HCT116 (cell line): ENCODE data around the gene PALMD. TPM values are rescaled to one million over a fixed set of nuclear protein-coding genes. Genes with fewer than 3 reads are reported as not detected.

Source experiments
- ATAC-seq: fragments of 200-7000 bp; cut with Tn5 transposase; 2 replicates; pipeline ENCODE4 v1.9.1; 2020; ENCODE audit warnings: mild to moderate bottlenecking, moderate library complexity
- BruUV-seq: library from RNA; stranded (reverse); fragments of 400-500 nt; replicated peaks from 2 replicates; lab custom pipeline; 2021; lab: Mats Ljungman, UMichigan
- CTCF ChIA-PET: fragments of 300-600 bp; sonication (Branson Sonifier 250); formaldehyde crosslinking; loops from one replicate; lab custom pipeline; 2021; ENCODE audit warnings: antibody characterized with exemption; lab: Charles Lee
- POLR2A ChIA-PET: fragments of 300-600, 350-600 bp; sonication (Branson Sonifier 250); formaldehyde crosslinking; loops from one replicate; lab custom pipeline; 2021; ENCODE audit warnings: antibody characterized with exemption; lab: Charles Lee
- RAD21 ChIA-PET, 2 experiments: fragments of 300-600 bp; sonication (Branson Sonifier 250); formaldehyde crosslinking; loops; one replicate each; lab custom pipeline; 2023; ENCODE audit warnings: low total read pairs in 2 of 2; ENCODE audit not compliant: uncharacterized antibody in 2 of 2, unreplicated experiment in 2 of 2, low non-redundant PET in 1 of 2; lab: Charles Lee
- DNase-seq: peaks from one replicate; pipeline ENCODE4 v3.0.0-alpha.2; 2010; ENCODE audit warnings: low read depth, low spot score
- H2AFZ ChIP-seq: fragments of 200-600 bp; shearing (Covaris generic), sonication (generic); 2 replicates; pipeline ENCODE4 v1.6.1; 2017; ENCODE audit warnings: low read depth, mixed run types, mixed read lengths, antibody characterized with exemption, low read length; ENCODE audit not compliant: poor library complexity, severe bottlenecking
- H3K27ac ChIP-seq: 2 replicates; pipeline ENCODE4 v1.5.1; 2012; ENCODE audit warnings: low read depth, low read length
- H3K27me3 ChIP-seq: fragments of 200-600 bp; sonication (generic); 2 replicates; pipeline ENCODE4 v1.6.1; 2016; ENCODE audit warnings: mixed run types, low read length, mixed read lengths; ENCODE audit not compliant: insufficient read depth
- H3K36me3 ChIP-seq, 2 experiments: fragments of 200-500 bp in 1 of 2; fragments of 200-600 bp in 1 of 2; sonication (Bioruptor generic) in 1 of 2; sonication (generic) in 1 of 2; 2 replicates each; pipeline versions ENCODE4 v1.5.1 to v1.6.1; 2014 to 2016; ENCODE audit warnings: low read length in 2 of 2, inconsistent platforms in 1 of 2, mixed read lengths in 1 of 2, mixed run types in 1 of 2; ENCODE audit not compliant: insufficient read depth in 2 of 2, control insufficient read depth in 1 of 2
- H3K4me1 ChIP-seq, 2 experiments: fragments of 200-600 bp in 1 of 2; sonication (generic) in 1 of 2; 2 replicates each; pipeline versions ENCODE4 v1.5.1 to v1.6.1; 2012 to 2017; ENCODE audit warnings: low read length in 2 of 2, inconsistent platforms in 1 of 2, mild to moderate bottlenecking in 1 of 2, mixed read lengths in 1 of 2, mixed run types in 1 of 2, moderate library complexity in 1 of 2; ENCODE audit not compliant: insufficient read depth in 2 of 2, control insufficient read depth in 1 of 2
- H3K4me2 ChIP-seq: fragments of 200-600 bp; sonication (generic); 2 replicates; pipeline ENCODE4 v1.6.1; 2017; ENCODE audit warnings: mixed run types, low read length, mixed read lengths
- H3K4me3 ChIP-seq, 2 experiments: fragments of 200-600 bp in 1 of 2; sonication (generic) in 1 of 2; replicated peaks in 1 of 2; 2 replicates each; pipeline ENCODE4 v1.5.1; 2011 to 2016; ENCODE audit warnings: low read length in 2 of 2, control low read depth in 1 of 2, low read depth in 1 of 2, mild to moderate bottlenecking in 1 of 2, mixed read lengths in 1 of 2, mixed run types in 1 of 2
- H3K79me2 ChIP-seq: fragments of 200-600 bp; sonication (generic); 2 replicates; pipeline ENCODE4 v1.6.1; 2017; ENCODE audit warnings: mild to moderate bottlenecking, mixed run types, low read length, moderate library complexity, mixed read lengths; ENCODE audit not compliant: insufficient read depth
- H3K9ac ChIP-seq: fragments of 200-600 bp; sonication (generic); 2 replicates; pipeline ENCODE4 v1.6.1; 2016; ENCODE audit warnings: low read length, mixed read lengths
- H3K9me2 ChIP-seq: fragments of 200-600 bp; sonication (generic), shearing (Covaris generic); 2 replicates; pipeline ENCODE4 v1.6.1; 2017; ENCODE audit warnings: mixed run types, mild to moderate bottlenecking, moderate library complexity; ENCODE audit not compliant: insufficient read depth
- H3K9me3 ChIP-seq, 2 experiments: fragments of 200-500 bp in 1 of 2; fragments of 200-600 bp in 1 of 2; sonication (Bioruptor generic) in 1 of 2; sonication (generic) in 1 of 2; 2 replicates each; pipeline ENCODE4 v1.6.1; 2014 to 2017; ENCODE audit warnings: low read length in 2 of 2, mixed read lengths in 2 of 2, inconsistent platforms in 1 of 2, low read depth in 1 of 2, mild to moderate bottlenecking in 1 of 2, mixed run types in 1 of 2, moderate library complexity in 1 of 2; ENCODE audit not compliant: control insufficient read depth in 1 of 2, insufficient read depth in 1 of 2
- H4K20me1 ChIP-seq: fragments of 200-600 bp; sonication (generic), shearing (Covaris generic); 2 replicates; pipeline ENCODE4 v1.6.1; 2017; ENCODE audit warnings: mixed run types, mild to moderate bottlenecking, moderate library complexity; ENCODE audit not compliant: insufficient read depth
- CBX3 ChIP-seq: IDR thresholded peaks from 2 replicates; pipeline ENCODE4 v1.6.1; 2012; ENCODE audit warnings: low read depth
- CEBPB ChIP-seq: IDR thresholded peaks from 2 replicates; pipeline ENCODE4 v1.6.1; 2012; ENCODE audit warnings: low read depth
- EGR1 ChIP-seq: IDR thresholded peaks from 2 replicates; pipeline ENCODE4 v1.6.1; 2012; ENCODE audit warnings: low read depth
- ELF1 ChIP-seq: IDR thresholded peaks from 2 replicates; pipeline ENCODE4 v1.6.1; 2012; ENCODE audit warnings: low read depth, borderline replicate concordance
- EZH2 ChIP-seq: fragments of 200-600 bp; sonication (generic); IDR thresholded peaks from 2 replicates; pipeline ENCODE4 v1.6.1; 2017; ENCODE audit warnings: antibody characterized with exemption, mixed run types
- EZH2phosphoT487 ChIP-seq: fragments of 200-600 bp; IDR thresholded peaks from 2 replicates; pipeline ENCODE4 v1.6.1; 2018; ENCODE audit warnings: antibody characterized with exemption, borderline replicate concordance
- MAX ChIP-seq: IDR thresholded peaks from 2 replicates; pipeline ENCODE4 v1.6.1; 2012
- POLR2A ChIP-seq: IDR thresholded peaks from 2 replicates; pipeline ENCODE4 v1.7.0; 2011; ENCODE audit warnings: borderline replicate concordance; ENCODE audit not compliant: insufficient read depth, insufficient read length; ENCODE audit errors: extremely low read depth
- RAD21 ChIP-seq: IDR thresholded peaks from 2 replicates; pipeline ENCODE4 v1.6.1; 2012; ENCODE audit warnings: low read depth, mild to moderate bottlenecking
- REST ChIP-seq: IDR thresholded peaks from 2 replicates; pipeline ENCODE4 v1.6.1; 2012; ENCODE audit warnings: low read depth
- SP1 ChIP-seq: IDR thresholded peaks from 2 replicates; pipeline ENCODE4 v1.6.1; 2012; ENCODE audit warnings: low read depth
- SRF ChIP-seq: IDR thresholded peaks from 2 replicates; pipeline ENCODE4 v1.6.1; 2012; ENCODE audit warnings: low read depth
- YY1 ChIP-seq: IDR thresholded peaks from 2 replicates; pipeline ENCODE4 v1.6.1; 2011; ENCODE audit warnings: low read length, low read depth, moderate library complexity, mild to moderate bottlenecking; ENCODE audit not compliant: insufficient replicate concordance; ENCODE audit errors: extremely low read depth
- ZFX ChIP-seq: fragments of 450-650 bp; IDR thresholded peaks from 2 replicates; pipeline ENCODE4 v1.6.1; 2017
- ZNF274 ChIP-seq: fragments of 200-500 bp; sonication (Bioruptor generic); IDR thresholded peaks from 2 replicates; pipeline ENCODE4 v1.6.1; 2014; ENCODE audit warnings: mild to moderate bottlenecking, low read depth, low read length, inconsistent platforms
- intact Hi-C: fragments of 100-400 bp; cut with micrococcal nuclease; formaldehyde crosslinking; loops from 2 replicates; pipeline ENCODE4 v1.10.0; 2022
- total RNA-seq: library from RNA; stranded (reverse); gene quantifications from one replicate; pipeline ENCODE4 v1.2.1, GENCODE V29; 2021; ENCODE audit not compliant: unreplicated experiment
- TF ChIP-seq, protein P1 (sequence below): IDR thresholded peaks from 2 replicates; pipeline ENCODE4 v1.6.1; 2012

Gene PALMD
- total RNA-seq, 1 experiment from 2014 or later = 0.12 TPM

GRCh38 chr1:99700020-99700419 lies 54.1 kb downstream of the PALMD start (continued):
- TF ChIP-seq REST (no peak), EGR1 (no peak), CBX3 (no peak), SRF (no peak)

DNA sequence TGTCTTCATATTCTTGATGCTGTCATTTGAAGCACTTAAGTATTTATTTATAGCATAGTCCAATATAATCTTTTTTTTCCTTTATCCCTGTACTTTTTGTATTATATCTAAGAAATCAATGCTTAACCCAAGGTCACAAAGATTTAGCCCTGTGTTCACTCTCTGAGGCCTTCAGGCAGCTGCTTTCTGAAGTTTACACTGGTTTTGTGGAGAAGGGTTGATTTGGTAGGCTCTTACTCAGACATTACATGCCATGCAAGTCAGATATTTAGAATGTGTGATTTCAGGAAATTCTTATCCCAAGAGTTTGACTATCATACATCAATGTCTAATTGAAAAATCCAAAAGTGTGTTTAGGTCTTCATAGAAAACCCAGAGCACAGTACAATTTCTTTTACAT lies 56.3 kb downstream of the PALMD start:
- POLR2A ChIA-PET = no interaction called here

More for the DNA sequence above, 56.3 kb downstream of the PALMD start:
- BruUV-seq = no TSS peak
- Histone ChIP-seq H3K36me3 (no peaks in the 10 kb centered on the region), H3K9me2 (no peaks in the 10 kb centered on the region), H3K79me2 (no peaks in the 10 kb centered on the region), H3K4me1 (no peaks in the 10 kb centered on the region), H3K9ac (no peak overlapping the region), H2AFZ (no peak overlapping the region), H3K4me2 (no peak overlapping the region), H4K20me1 (no peaks in the 10 kb centered on the region), H3K27ac (no peak overlapping the region)
- ChIA-PET CTCF (no interaction called here), RAD21 (no interaction called here)
- DNase-seq (no peak), ATAC-seq (no peak)
- TF ChIP-seq CEBPB (no peak), EZH2 (no peak), EGR1 (no peak), YY1 (no peak), POLR2A (no peak), SP1 (no peak), CBX3 (no peak), REST (no peak), EZH2phosphoT487 (no peak), RAD21 (no peak), ZFX (no peak), ELF1 (no peak), MAX (no peak), ZNF274 (no peak)
- TF ChIP-seq, protein P1, sequence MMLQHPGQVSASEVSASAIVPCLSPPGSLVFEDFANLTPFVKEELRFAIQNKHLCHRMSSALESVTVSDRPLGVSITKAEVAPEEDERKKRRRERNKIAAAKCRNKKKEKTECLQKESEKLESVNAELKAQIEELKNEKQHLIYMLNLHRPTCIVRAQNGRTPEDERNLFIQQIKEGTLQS = no peak
- TF ChIP-seq, all 23 proteins: peak for 0
- Histone ChIP-seq H3K9me3 (0 out of 4 replicates have a peak, but pooled peaks cover 0 to 5% of the 10 kb centered on the region in 2 experiments), H3K4me3 (no peak overlapping the region), H3K27me3 (no peaks in the 10 kb centered on the region)
- intact Hi-C loops = loop anchor here (10.0 kb wide), 1 partner anchor 707 kb away; no protein-coding TSS in a partner anchor
